K562 (cell line): Measurements from ENCODE around the gene IL17REL. TPM values are rescaled to one million over a fixed set of nuclear protein-coding genes. Genes with fewer than 3 reads are reported as not detected.
A peak's percentile ranks its signal among the peaks of the same experiment; 100 is the strongest.

Experiments
- BCL6 ChIP-seq: fragments of 250-450 bp; sonication (Bioruptor Pico); IDR thresholded peaks from 2 replicates; pipeline ENCODE4 v1.4.0; 2020
- CCAR2 ChIP-seq: fragments of 200-400 bp; formaldehyde crosslinking; IDR thresholded peaks from 2 replicates; pipeline ENCODE4 v1.6.1; 2017; ENCODE audit warnings: mild to moderate bottlenecking, low read depth, low read length
- CCNT2 ChIP-seq: IDR thresholded peaks from 2 replicates; pipeline ENCODE4 v1.6.1; 2011; ENCODE audit warnings: borderline replicate concordance, low read depth, mild to moderate bottlenecking, moderate library complexity, mixed read lengths, low read length; ENCODE audit not compliant: insufficient read length; ENCODE audit errors: extremely low read depth
- CEBPG ChIP-seq, 3 experiments: fragments of 200-800 bp in 1 of 3; sonication (Bioruptor generic) in 1 of 3; sonication (generic) in 1 of 3; formaldehyde crosslinking in 1 of 3; IDR thresholded peaks in 2 of 3; conservative IDR thresholded peaks in 1 of 3; 2 replicates each; pipeline versions ENCODE4 v1.6.1 to v1.8.0; 2016 to 2022; ENCODE audit warnings: missing compliant biosample characterization in 2 of 3, missing genetic modification characterization in 2 of 3, mild to moderate bottlenecking in 1 of 3, missing genetic modification reagents in 1 of 3
- CXXC5 ChIP-seq: fragments of 250-450 bp; sonication (Bioruptor Pico); IDR thresholded peaks from 2 replicates; pipeline ENCODE4 v1.8.0; 2022; ENCODE audit warnings: inconsistent platforms, mild to moderate bottlenecking, moderate library complexity
- DNMT1 ChIP-seq: fragments of 450-650 bp; IDR thresholded peaks from 2 replicates; pipeline ENCODE4 v1.6.1; 2016; ENCODE audit warnings: antibody characterized with exemption, mild to moderate bottlenecking
- ESRRA ChIP-seq: fragments of 450-650 bp; IDR thresholded peaks from 2 replicates; pipeline ENCODE4 v1.6.1; 2014; ENCODE audit warnings: low read depth, mild to moderate bottlenecking, moderate library complexity, borderline replicate concordance
- FIP1L1 ChIP-seq: fragments of 200-400 bp; formaldehyde crosslinking; IDR thresholded peaks from 2 replicates; pipeline ENCODE4 v1.6.1; 2018; ENCODE audit warnings: mild to moderate bottlenecking, low read depth, low read length; ENCODE audit not compliant: poor library complexity, severe bottlenecking
- MTA2 ChIP-seq: fragments of 450-650 bp; IDR thresholded peaks from 2 replicates; pipeline ENCODE4 v1.6.1; 2016; ENCODE audit warnings: low read depth
- NUFIP1 ChIP-seq: fragments of 450-650 bp; IDR thresholded peaks from 2 replicates; pipeline ENCODE4 v1.6.1; 2018; ENCODE audit not compliant: partially characterized antibody
- SOX6 ChIP-seq: fragments of 450-650 bp; IDR thresholded peaks from 2 replicates; pipeline ENCODE4 v1.6.1; 2014; ENCODE audit warnings: mild to moderate bottlenecking
- ZNF551 ChIP-seq: fragments of 250-450 bp; sonication (Bioruptor Pico); IDR thresholded peaks from 2 replicates; pipeline ENCODE4 v1.5.0; 2021; ENCODE audit warnings: mild to moderate bottlenecking, moderate library complexity
- polyA plus RNA-seq, 8 experiments: library from polyadenylated mRNA; depleted of rRNA in 4 of 8; stranded (reverse) in 5 of 8; unstranded in 3 of 8; fragments of >200 nt; fragmentation: Nextera tagmentation in 2 of 8; fragmentation: Illumina TruSeq in 1 of 8; extraction: Ambion mirVana in 2 of 8; extraction: Trizol in 1 of 8; gene quantifications; 2 replicates each; pipeline versions ENCODE4 v1.2.1 to v1.2.3, GENCODE V29; 2011 to 2014; ENCODE audit warnings: inconsistent platforms in 1 of 8, missing spikeins in 1 of 8
- total RNA-seq, 7 experiments: library from RNA; depleted of rRNA in 6 of 7; stranded (reverse); fragments of >200 nt in 6 of 7; fragmentation: Illumina TruSeq in 2 of 7; extraction: Trizol in 2 of 7; gene quantifications; 2 replicates each; pipeline versions ENCODE4 v1.2.1 to v1.2.3, GENCODE V29; 2011 to 2021; ENCODE audit warnings: low replicate concordance in 1 of 7
- TF ChIP-seq, protein P1 (sequence below): fragments of 450-650 bp; conservative IDR thresholded peaks from 2 replicates; pipeline ENCODE4 v1.6.1; 2016; ENCODE audit warnings: missing genetic modification characterization, low read depth, mild to moderate bottlenecking, control low read depth, missing compliant biosample characterization
- TF ChIP-seq, protein P2 (sequence below), 2 experiments: IDR thresholded peaks; 2 replicates each; pipeline ENCODE4 v1.6.1; 2012; ENCODE audit warnings: improper control_type of control experiment in 2 of 2, low read depth in 2 of 2, low read length in 2 of 2, borderline replicate concordance in 1 of 2
- TF ChIP-seq, protein P3 (sequence below), 2 experiments: fragments of 250-450 bp in 1 of 2; fragments of 450-650 bp in 1 of 2; sonication (Bioruptor Pico) in 1 of 2; IDR thresholded peaks; 2 replicates each; pipeline versions ENCODE4 v1.6.1 to v1.8.0; 2016 to 2021; ENCODE audit warnings: mild to moderate bottlenecking in 2 of 2, moderate library complexity in 2 of 2, missing compliant biosample characterization in 1 of 2, missing genetic modification characterization in 1 of 2
- TF ChIP-seq, protein P4 (sequence below), 3 experiments: fragments of 200-800 bp in 1 of 3; fragments of 250-450 bp in 1 of 3; fragments of 450-650 bp in 1 of 3; sonication (Bioruptor Pico) in 1 of 3; sonication (Bioruptor generic) in 1 of 3; formaldehyde crosslinking in 1 of 3; IDR thresholded peaks; 2 replicates each; pipeline versions ENCODE4 v1.6.1 to v1.8.0; 2016 to 2022; ENCODE audit warnings: mild to moderate bottlenecking in 2 of 3, missing genetic modification characterization in 2 of 3, missing compliant biosample characterization in 1 of 3, moderate library complexity in 1 of 3

Gene IL17REL
- total and polyA plus RNA-seq, 9 of the 15 experiments (the other 6 are each of a cell fraction or from before 2014, with no cell fraction given), result 0.05 to 0.42 (median 0.11) TPM; not detected in 4

DNA sequence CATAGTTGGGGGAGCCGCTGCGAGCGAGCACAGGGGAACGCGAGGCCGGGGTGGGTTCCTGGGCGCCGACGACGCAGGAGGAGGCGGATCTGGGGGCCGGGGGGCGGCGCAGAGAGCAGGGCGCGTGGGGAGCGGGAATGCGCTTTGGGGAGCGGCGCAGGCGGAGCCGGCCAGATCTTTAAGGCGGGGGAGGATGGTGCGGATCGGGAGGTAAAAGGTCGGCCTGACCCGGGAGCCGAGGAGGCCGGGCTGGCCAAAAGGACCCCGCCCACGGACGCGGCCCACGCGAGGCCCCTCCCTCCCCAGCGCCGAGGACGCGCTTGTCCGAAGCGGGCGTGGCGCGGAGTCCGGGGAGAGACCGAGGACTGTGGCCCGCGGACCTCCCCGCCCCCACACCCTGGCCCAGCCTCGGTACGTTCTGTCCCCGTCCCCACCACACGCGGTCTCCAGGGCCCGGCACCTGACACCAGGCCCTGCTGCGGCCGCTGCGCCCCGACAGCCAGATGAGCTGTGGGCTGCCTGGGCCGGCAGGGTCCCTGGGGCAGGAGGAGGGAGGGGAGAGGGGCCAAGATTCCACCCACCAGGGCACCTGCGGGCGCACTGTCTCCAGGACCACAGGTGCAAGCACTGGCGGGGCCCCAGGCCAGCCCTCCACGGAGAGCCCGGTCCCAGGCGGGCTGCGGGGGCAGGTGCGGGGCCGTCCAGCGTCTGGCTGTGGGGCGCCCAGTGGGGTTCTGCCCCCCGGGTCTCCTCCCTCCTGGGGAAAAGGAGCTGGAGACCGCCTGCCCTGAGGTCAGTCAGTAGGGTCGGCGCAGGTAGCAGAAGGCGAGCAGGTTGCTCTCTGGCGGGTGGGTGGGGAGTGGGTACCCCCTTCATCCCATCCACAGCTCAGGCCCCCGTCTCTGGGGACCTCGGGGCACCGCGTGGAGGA is 41.1 kb downstream of the IL17REL start (continued):
- TF ChIP-seq, protein P1, sequence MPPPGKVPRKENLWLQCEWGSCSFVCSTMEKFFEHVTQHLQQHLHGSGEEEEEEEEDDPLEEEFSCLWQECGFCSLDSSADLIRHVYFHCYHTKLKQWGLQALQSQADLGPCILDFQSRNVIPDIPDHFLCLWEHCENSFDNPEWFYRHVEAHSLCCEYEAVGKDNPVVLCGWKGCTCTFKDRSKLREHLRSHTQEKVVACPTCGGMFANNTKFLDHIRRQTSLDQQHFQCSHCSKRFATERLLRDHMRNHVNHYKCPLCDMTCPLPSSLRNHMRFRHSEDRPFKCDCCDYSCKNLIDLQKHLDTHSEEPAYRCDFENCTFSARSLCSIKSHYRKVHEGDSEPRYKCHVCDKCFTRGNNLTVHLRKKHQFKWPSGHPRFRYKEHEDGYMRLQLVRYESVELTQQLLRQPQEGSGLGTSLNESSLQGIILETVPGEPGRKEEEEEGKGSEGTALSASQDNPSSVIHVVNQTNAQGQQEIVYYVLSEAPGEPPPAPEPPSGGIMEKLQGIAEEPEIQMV (tag), result 0 out of 2 replicates have a peak, but pooled peaks have one; percentile 38
- TF ChIP-seq CCAR2, result no peak
- no peak for TF ChIP-seq SOX6
- TF ChIP-seq CEBPG (CRISPR knock-in tag; IDR thresholded peaks at IDR 0.05), result no peak
- no peak for TF ChIP-seq CEBPG (tag; conservative IDR thresholded peaks at IDR 0.05 in 1 of 2, IDR thresholded peaks at IDR 0.05 in 1 of 2)
- peak; percentile 22 for TF ChIP-seq FIP1L1
- TF ChIP-seq, protein P2, sequence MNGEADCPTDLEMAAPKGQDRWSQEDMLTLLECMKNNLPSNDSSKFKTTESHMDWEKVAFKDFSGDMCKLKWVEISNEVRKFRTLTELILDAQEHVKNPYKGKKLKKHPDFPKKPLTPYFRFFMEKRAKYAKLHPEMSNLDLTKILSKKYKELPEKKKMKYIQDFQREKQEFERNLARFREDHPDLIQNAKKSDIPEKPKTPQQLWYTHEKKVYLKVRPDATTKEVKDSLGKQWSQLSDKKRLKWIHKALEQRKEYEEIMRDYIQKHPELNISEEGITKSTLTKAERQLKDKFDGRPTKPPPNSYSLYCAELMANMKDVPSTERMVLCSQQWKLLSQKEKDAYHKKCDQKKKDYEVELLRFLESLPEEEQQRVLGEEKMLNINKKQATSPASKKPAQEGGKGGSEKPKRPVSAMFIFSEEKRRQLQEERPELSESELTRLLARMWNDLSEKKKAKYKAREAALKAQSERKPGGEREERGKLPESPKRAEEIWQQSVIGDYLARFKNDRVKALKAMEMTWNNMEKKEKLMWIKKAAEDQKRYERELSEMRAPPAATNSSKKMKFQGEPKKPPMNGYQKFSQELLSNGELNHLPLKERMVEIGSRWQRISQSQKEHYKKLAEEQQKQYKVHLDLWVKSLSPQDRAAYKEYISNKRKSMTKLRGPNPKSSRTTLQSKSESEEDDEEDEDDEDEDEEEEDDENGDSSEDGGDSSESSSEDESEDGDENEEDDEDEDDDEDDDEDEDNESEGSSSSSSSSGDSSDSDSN (IDR thresholded peaks at IDR 0.05; ENCODE audit: borderline replicate concordance in 1 of 2, low read depth in 2 of 2, low read length in 2 of 2), result no peak; a peak in 1 of 4 replicates
- TF ChIP-seq ZNF551, result no peak
- no peak for TF ChIP-seq ESRRA
- no peak for TF ChIP-seq DNMT1
- TF ChIP-seq NUFIP1, result no peak
- peak; percentile 75 for TF ChIP-seq CXXC5 (CRISPR knock-in tag)
- no peak for TF ChIP-seq BCL6
- peak; percentile 51 for TF ChIP-seq CCNT2
- no peak for TF ChIP-seq MTA2
- TF ChIP-seq, protein P3, sequence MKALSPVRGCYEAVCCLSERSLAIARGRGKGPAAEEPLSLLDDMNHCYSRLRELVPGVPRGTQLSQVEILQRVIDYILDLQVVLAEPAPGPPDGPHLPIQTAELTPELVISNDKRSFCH (CRISPR knock-in tag; IDR thresholded peaks at IDR 0.05), result no peak
- TF ChIP-seq, protein P3 (tag; IDR thresholded peaks at IDR 0.05), result no peak
- TF ChIP-seq, protein P4, sequence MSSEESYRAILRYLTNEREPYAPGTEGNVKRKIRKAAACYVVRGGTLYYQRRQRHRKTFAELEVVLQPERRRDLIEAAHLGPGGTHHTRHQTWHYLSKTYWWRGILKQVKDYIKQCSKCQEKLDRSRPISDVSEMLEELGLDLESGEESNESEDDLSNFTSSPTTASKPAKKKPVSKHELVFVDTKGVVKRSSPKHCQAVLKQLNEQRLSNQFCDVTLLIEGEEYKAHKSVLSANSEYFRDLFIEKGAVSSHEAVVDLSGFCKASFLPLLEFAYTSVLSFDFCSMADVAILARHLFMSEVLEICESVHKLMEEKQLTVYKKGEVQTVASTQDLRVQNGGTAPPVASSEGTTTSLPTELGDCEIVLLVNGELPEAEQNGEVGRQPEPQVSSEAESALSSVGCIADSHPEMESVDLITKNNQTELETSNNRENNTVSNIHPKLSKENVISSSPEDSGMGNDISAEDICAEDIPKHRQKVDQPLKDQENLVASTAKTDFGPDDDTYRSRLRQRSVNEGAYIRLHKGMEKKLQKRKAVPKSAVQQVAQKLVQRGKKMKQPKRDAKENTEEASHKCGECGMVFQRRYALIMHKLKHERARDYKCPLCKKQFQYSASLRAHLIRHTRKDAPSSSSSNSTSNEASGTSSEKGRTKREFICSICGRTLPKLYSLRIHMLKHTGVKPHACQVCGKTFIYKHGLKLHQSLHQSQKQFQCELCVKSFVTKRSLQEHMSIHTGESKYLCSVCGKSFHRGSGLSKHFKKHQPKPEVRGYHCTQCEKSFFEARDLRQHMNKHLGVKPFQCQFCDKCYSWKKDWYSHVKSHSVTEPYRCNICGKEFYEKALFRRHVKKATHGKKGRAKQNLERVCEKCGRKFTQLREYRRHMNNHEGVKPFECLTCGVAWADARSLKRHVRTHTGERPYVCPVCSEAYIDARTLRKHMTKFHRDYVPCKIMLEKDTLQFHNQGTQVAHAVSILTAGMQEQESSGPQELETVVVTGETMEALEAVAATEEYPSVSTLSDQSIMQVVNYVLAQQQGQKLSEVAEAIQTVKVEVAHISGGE (CRISPR knock-in tag; IDR thresholded peaks at IDR 0.05), result peak in 1 of 3 experiments; percentile 51; a peak in 2 of 6 replicates
